ENCODE measurements around the gene SLC2A5.

The SLC2A5 gene

DNA sequence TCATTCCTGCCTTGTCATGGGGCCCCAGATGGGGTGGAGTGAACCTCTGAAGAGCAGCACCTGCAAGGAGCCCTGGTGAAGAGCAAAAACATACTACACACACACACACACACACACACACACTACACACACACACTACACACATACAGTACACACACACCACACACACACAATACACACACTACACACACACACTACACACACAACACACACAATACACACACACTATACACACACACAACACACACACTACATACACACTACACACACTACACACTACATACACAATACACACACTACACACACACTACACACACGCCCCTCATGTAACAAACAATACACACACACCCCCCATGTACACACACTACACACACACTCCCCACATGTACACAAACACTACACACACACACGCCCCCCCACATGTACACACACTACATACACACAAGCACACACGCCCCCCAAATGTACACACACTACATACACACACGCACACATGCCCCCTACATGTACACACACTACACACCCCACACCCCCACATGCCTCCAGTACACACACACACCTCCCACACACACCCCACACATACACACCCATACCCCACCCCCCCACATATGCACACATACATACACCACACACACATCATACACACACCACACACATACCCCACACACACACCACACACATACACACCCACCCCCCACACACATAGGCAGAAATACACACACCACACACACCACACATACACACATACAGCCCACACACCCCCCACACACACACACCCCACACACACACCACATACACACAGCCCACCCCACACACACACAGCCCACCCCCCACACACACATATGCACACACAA, 9.3 kb downstream of the SLC2A5 start:
- no peak for DNase-seq

DNA sequence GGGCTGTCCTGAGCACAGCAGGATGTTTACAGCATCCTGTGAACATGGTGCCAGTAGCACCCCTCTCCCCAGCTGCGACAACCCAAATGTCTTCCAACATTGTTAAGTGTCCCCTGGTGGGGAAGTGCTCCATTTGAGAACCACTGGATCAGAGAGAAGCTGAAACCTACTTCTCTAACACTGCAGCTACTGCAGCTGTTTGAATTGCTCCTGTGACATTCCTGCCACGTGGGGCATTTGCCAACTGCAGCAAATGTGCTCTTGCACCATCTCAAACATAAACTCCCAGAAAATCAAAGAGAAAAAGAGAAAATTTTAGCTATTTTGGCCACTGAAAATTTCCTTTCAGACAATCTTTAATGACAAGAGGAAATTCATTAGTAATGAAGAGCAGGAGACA, 11.0 kb downstream of the SLC2A5 start:
- DNase-seq: no peak

DNA sequence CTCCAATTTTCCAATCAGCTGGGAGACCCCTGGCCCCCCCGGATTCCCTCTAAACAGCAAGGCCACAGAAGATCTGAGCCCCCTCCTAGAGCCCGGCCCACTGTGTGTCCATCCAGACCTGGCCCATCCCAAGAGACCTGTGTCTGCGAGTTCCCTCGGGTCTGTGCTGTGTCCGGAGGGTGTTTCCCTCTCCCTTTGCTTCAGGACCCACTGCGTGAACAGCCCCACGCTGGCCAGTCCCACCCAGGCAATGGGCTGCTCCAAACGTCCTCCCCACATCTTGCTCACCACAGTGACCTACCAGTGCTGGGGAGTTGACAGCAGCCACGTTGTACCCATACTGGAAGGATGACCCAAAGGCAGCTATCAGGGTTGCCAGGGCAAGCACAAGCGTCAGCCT, 11.6 kb downstream of the SLC2A5 start:
- no peak for DNase-seq

DNA sequence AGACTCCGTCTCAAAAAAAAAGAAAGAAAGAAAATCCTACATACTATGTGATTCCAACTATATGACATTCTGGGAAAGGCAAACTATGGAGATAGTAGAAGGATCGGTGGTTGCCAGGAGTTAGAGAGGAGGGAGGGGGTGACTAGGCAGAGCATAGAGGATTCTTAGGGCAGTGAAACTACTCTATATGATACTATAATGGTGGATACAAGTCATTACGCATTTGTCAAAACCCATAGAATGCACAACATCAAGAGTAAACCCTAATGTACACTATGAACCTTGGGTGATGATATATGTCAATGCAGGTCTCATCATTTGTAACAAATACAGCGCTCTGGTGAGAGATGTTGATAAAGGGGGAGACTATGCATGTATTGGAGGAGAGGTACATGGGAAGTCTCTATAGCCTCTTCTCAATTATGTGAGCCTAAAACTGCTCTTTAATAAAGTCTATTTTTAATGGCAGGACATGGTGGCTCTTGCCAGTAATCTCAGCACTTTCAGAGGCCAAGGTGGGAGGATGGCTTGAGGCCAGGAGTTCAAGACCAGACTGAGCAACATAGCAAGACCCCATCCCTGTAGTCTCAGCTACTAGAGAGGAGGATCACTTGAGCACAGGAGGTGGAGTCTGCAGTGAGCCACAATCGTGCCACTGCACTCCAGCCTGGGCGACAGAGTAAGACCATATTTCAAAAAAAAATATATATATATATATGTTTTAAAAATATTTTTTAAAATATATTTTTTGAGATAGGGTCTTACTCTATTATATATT, 17.0 kb downstream of the SLC2A5 start:
- DNase-seq: no peak

DNA sequence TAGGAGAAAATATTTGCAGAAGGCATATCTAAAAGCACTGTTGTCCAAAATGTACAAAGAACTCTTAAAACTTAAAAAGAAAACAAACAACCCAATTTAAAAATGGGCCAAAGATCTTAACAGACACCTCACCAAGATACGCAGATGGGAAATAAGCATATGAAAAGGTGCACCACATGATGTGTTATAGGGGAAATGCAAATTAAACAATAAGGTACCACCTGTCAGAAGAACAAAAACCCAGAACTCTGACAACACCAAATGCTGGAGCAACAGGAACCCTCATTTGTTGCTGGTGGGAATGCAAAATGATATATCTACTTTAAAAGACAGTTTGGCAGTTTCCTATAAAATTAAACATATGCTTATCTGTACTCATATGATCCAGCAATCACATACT, 18.1 kb downstream of the SLC2A5 start:
- no peak for DNase-seq

DNA sequence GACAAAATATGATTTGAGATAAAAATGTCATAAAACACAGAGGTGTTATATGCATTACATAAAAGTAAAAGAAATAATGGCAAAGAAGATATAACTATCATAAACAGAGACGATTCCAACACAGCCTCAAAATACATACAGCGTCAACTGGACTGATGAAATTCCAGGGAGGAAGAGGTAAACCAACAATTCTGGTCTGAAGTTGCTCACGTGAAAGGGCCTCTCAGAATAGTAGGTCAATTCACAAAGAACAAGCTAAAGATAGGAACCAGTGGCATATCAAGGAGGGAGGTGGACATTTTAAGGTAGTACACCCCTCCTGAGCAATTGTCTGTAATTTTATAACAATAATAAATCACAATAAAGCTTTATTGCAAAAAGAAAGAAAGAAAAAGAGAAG, 18.6 kb downstream of the SLC2A5 start:
- no peak for DNase-seq

DNA sequence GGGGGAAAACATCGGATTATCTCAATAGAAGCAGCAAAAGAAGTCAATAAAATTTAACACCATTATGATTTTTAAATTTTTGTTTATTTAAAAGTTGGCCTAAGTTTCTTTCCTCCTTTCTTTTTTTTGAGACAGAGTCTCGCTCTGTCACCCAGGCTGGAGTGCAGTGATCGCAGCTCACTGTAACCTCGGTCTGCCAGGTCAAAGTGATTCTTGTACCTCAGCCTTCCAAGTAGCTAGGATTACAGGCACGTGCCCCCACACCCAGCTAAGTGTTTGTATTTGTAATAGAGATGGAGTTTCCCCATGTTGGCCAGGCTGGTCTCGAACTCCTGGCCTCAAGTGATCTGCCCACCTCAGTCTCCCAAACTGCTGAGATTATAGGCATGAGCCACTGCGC, 20.9 kb downstream of the SLC2A5 start:
- DNase-seq: no peak

DNA sequence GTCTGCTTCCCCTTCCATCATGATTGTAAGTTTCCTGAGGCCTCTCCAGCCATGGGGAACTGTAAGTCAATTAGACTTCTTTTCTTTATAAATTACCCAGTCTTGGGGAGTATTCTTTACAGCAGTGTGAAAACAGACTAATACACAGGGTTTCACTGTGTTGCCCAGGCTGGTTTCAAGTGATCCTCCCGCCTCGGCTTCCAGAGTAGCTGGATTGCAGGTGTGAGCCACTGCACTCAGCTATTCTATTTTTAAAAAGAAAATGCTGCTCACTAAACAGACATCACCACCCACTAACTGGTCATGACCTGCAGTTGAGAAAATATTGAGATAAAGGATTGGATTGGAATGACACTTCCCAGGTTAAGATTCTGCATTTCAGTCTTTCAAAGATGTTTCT, 22.4 kb downstream of the SLC2A5 start:
- DNase-seq: no peak

DNA sequence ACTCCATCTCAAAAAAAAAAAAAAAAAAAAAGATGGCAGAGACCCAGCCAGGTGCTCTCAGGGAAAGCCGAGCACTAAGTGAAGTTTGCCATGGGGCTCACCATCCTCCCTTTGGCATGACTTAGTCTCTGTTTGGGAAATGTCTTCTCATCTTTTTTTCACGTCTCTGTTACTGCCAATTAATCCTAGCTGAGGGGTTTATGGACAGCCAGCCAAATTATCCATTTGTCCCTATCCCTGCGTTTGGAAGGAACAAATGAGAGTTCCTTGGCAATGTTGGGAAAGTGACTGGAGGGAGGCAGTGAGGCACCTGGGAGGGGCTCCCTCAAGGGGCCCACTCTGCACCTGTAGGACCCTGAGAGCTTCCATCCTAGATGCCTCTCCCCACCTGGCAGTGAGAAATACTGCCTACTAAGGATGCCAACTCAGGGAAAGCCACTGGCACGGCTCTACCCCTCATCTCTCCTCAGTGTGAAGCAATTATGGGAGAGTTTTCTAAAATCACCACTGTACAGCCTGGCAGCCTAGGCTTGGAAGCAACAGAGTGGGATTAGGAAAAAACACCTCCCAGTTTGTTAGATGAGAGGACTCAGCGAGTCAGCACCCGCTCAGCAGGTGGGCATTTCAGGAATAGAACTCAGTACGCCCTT, 23.4 kb downstream of the SLC2A5 start:
- DNase-seq: no peak

DNA sequence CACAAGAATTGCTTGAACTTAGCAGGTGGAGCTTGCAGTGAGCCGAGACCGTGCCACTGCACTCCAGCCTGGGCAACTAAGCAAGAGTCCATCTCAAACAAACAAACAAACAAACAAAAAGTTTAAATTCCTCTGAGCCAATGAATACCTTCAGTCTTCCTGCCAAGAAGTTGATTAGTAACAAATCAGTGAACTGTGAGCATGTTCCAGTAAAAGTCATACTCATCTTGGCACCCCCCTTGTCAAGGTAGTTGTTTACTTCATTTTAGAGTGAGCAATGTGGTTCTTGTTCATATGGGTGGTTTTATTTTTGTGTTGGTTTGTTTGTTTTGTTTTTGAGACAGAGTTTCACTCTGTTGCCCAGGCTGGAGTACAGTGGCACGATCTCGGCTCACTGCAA, 25.2 kb downstream of the SLC2A5 start:
- no peak for DNase-seq

DNA sequence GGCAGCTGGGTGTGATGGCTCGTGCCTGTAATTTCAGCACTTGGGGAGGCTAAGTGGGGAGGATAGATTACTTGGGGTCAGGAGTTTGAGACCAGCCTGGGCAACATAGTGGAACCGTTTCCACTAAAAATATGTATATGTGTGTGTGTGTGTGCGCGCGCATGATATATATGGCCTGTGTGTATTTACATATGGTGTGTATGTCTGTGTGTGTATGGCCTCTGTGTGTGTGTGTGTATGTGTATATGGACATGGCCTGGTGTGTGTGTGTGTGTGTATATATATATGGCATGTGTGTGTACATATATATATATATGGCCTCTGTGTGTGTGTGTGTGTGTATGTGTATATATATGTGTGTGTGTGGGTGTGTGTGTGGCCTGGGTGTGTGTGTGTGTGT, 27.2 kb downstream of the SLC2A5 start:
- DNase-seq: no peak

DNA sequence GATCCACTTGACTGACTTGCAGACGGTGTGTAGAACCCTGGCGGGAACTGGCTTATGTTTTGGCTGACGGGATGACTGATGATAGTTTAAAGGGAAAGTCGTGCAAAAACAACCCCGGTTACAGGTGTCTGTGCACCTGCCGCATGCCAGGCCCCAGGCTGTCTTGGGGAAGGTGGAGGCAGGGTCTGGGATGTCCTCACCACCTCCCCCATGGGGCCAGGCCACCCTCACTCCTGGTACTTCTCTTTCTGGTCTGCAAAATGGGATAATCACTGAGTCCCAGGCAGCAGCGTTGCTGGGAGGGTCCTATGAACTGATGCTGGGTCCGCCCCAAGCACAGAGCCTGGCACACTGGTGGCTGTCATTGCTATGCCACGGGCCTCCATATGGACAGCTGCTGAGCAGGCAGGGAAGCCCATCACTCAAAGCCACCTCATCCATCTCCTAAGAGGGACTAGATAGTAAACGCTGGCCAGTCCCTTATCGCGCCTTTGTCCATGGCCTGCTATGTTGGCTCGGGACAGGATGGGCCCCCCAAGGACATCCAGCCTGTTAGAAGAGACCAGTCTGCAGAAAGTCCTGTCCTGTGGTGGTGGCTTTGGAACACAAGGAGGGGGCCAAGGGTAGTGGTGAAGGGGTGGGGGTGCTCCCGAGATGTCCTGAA, 28.2 kb downstream of the SLC2A5 start:
- DNase-seq: no peak

DNA sequence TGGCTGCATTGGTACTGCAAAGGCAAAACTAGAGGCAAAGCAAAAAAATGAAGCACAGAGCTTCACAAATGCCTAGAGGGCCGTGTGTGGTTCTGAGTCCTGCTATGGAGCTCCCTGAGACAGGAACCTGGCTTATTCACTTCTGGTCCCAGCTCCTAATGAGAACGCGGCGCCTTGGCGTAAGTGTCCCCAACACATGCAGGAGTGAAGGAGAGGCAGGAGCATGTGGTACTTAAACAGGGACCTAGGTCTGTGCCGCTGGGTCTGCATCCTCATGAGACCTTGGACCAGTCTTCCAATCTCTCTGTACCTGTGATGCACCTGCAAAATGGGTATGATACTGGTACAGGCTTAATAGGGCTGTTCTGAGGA, 28.8 kb downstream of the SLC2A5 start:
- DNase-seq: no peak

DNA sequence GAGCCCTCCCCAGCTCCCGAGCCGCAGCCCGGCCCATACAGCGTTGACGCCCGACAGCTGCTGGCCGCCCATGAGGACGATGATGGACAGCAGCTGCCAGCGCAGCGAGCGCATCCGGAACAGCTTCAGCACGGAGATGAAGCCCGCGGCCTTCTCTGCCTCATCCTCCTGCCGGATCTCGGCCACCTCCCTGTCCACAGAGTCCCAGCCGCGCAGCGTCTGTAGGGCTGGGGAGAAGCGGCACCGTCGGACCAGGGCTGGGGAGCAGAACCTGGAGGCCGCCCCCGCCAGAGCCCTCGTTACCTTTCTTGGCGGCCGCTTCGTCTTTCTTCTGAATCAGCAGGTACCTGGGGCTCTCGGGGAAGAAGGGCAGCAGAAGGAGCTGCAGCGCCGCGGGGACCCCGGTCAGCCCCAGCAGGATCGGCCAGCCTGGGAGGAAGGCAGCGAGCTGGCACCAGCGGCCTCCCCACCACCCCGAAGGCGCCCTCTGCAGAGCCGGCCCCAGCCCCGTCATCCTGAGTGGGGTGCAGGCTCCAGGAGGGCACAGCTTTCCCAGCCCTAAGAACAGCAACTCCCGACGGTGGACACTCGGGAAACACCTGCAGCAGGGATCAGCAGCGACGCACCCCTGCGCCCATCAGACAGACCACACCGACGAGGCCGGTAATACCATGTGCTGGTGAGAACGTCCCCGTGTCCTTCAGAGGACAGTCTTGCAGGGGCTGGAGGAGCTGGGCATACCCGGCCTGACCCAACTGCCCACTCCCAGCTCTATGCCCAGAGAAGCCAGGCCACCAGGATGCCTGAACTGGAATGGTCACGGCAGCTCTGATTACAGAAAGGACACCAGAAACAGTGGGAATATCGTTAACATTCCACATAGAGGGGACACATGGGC, 29.4 kb downstream of the SLC2A5 start:
- DNase-seq: no peak

DNA sequence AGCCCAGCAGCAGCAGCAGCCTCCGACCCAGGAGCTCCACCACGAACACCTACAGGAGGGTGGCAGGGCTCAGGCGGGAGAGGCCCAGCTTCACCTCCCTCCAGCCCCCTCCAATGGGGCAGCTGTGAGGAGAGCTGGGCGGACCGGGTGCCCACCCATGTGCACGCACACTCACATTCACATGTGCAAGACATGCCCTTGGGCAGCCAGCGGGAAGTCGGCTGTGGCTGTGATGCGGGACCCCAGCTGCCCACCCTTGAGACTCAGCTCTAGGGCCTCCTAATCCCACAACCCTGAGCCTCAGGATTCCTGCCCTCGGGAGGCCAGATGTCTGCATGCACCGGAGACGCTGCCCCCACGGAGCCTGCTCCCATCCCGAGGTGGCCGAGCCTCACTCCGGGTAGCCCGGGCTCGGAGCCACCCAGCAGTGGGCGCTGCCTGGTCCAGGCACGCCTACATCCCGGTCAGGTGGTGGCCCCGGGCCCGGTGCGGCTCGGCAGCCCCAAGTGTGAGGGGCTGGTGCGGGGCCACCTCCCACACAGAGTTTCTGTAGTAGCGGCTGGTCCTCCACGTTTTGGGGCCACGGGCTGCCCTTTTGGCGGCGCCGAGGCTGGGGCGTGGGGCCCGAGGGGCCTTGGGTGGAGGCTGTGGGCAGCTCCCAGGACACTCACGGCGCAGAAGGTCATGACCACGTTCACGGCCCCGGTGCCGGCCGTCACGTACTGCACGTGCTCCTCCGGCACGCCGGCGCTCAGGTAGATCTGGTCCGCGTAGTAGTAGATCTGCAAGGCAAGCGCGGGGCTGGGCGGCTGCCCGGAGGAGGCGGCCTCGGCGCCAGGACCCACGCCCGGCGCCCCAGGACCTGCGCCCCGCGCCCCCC, 30.3 kb downstream of the SLC2A5 start:
- DNase-seq: no peak

DNA sequence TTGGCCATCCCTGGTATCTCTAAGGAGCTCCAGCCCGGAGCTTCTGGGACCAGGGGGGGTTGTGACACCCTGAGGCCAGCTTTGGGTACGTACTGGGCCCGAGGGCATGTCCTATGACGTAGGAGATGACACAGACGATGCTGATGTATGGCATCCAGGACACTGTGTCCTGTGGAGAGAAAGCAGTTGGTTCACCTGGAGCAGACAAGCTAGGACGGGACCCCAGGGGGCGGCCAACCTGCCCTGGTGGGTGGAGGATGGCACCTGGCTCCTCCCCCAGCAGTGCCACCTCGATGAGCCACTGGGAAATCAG, 31.1 kb downstream of the SLC2A5 start:
- no peak for DNase-seq

DNA sequence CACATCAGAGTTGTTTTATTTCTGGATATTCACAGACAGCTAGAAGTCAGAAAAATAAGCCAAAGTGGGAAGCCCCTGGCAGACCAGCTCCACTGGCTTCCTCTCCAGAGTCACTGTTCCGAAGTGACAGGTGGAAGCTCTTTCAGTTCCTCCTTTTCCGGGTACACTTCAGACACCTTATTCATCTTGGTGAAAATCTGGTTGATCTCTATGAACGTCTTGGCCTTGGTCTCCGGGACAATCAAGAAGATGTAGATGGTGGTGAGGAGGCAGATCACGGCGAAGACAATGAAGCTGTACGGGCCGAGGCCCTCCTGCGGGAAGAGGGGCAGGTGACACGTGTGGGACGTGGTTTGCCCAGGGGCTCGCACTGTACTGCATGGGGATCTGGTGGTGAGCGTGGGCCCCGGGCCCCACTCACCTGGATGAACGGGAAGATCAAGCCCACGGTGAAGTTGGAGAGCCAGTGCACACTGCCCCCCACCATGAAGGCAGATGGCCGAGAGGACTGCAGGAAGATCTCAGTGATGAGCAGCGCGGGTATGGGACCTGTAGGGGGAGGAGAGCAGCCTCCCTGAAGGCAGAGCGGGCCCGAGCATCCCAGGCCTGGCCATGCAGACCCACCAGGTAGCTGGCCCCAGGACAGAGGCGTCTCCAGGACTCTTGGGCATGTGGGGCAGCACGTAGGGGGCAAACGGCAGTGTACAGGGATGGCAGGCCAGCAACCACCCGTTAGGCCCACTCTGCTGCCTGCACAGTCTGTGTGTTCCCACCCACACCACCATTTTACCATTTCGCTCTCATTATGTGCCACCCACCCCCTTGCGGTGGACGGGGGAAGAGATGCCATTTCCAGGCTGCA, 31.7 kb downstream of the SLC2A5 start:
- DNase-seq: no peak

DNA sequence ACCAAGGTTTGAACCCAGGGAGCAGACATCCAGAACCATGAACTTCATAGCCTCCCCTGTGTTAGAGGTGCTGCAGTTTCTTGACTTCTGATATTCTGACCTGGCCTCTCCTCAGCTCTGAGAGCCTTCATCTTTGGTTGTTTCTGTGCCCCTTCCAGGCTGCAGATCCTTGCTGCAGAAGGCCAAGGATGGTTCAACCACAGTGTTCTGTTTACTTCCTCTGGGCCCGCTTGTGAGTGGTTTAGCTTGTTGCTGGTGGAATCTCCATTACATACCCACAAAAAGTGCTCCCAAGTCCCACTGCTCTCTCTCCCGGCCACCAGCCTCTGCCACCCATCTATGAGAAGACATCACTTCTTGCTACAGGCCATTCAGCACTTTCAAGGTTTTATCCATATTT, 34.2 kb downstream of the SLC2A5 start:
- DNase-seq: no peak

DNA sequence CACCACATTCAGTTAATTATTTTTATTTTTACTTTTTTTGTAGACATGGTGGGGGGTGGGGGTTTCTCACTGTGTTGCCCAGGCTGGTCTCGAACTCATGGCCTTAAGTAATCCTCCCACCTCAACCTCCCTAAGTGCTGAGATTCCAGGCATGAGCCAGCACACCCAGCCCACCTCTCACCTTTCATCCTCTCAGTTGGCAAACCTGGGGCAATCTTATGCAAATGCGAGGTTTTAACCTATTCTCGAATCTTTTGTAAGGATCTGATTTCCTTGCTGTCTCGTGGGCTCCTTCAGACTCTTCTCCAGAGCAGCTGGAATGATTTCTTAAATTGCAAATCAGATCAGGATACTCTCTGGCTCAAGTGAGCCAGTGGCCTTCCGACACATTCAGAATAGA, 36.1 kb downstream of the SLC2A5 start:
- no peak for DNase-seq

DNA sequence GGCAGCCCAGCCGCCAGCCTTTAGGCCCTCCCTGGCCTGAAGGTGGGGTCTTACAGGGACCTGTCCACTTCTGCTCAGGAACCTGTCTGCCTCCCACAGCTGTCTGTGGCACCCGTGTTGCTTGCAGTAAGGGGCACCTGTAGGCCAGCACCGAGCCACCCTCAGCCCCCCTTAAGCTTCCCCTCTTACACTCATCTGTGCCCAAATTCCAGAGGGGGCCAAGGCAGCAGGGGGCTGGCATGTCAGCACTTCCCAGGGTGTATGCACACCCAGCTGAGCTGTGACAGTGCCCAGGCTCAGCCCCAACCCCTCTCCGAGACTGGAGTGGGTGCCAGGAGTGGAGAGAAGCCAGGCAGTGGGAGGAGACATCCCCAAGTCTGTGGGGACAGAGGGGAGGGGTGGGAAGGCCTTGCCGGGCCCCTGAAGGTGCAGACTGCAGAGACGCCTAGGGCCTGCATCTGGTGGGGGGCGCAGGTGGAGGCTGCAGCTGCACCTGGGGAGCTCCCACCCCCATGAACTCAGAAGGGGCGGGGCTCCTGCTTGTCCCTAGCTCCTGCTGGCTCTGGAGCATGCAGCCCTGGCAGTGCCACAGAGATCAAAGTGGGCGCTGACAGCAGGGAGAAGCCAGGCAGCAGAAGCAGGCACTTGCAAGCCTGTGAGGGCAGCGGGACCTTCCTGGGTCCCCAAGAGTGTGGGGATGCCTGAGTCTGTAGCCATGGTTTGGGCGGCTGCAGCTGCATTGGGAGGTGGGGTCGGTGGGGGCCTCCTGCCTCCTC, 37.8 kb downstream of the SLC2A5 start:
- DNase-seq: no peak

Measured in activated CD4-positive, alpha-beta T cell treated with anti-CD3 and anti-CD28 coated beads, Interleukin-2, amount 50 U/mL, for 4 hours (primary cell).